Measurements from ENCODE around the gene NAA60.
A peak's percentile ranks its signal among the peaks of the same experiment; 100 is the strongest.
"Not testable (repeated sequence)": the region's sequence is repeated elsewhere in the genome, so short reads cannot be mapped to it uniquely, and the experiment has no call there.

The NAA60 gene

GRCh38 chr16:3482659-3483241 lies 39.3 kb downstream of the NAA60 start:
- DNase-seq (ENCODE audit: low read depth in 3 of 3): no peak

- no peak for DNase-seq (ENCODE audit: low read depth in 3 of 3)
Measured at GRCh38 chr16:3484318-3485096, 41.0 kb downstream of the NAA60 start.

GRCh38 chr16:3485097-3485745 lies 41.7 kb downstream of the NAA60 start:
- no peak for DNase-seq (ENCODE audit: low read depth in 3 of 3)

- no peak for DNase-seq (ENCODE audit: low read depth in 3 of 3)
Measured at GRCh38 chr16:3485821-3486505, 42.5 kb downstream of the NAA60 start.

GRCh38 chr16:3486506-3487215 lies 43.2 kb downstream of the NAA60 start:
- DNase-seq (ENCODE audit: low read depth in 3 of 3): no peak

GRCh38 chr16:3487521-3488410 lies 44.3 kb downstream of the NAA60 start:
- no peak for DNase-seq (ENCODE audit: low read depth in 3 of 3)

- no peak for DNase-seq (ENCODE audit: low read depth in 3 of 3)
Measured at GRCh38 chr16:3488801-3489200, 45.3 kb downstream of the NAA60 start.

- DNase-seq (ENCODE audit: low read depth in 3 of 3): no peak
Measured at GRCh38 chr16:3490911-3491629, 47.6 kb downstream of the NAA60 start.

GRCh38 chr16:3492356-3492755 lies 48.9 kb downstream of the NAA60 start:
- DNase-seq (ENCODE audit: low read depth in 3 of 3): no peak

- no peak for DNase-seq (ENCODE audit: low read depth in 3 of 3)
Measured at GRCh38 chr16:3494386-3494973, 51.0 kb downstream of the NAA60 start.

- DNase-seq (ENCODE audit: low read depth in 3 of 3): no peak
Measured at GRCh38 chr16:3495176-3495575, 51.7 kb downstream of the NAA60 start, which contains the start of gene C16orf90. Gene C16orf90 (minus strand): TSS chr16:3495489. CDS start chr16:3495421, 68 bp downstream.

GRCh38 chr16:3496386-3496785 lies 52.9 kb downstream of the NAA60 start:
- DNase-seq (ENCODE audit: low read depth in 3 of 3): no peak

- DNase-seq (ENCODE audit: low read depth in 3 of 3): no peak
Measured at GRCh38 chr16:3497771-3498170, 54.3 kb downstream of the NAA60 start.

- DNase-seq (ENCODE audit: low read depth in 3 of 3): no peak
Measured at GRCh38 chr16:3498988-3499387, 55.5 kb downstream of the NAA60 start.

- DNase-seq (ENCODE audit: low read depth in 3 of 3): not testable (repeated sequence)
Measured at GRCh38 chr16:3501412-3501761, 57.9 kb downstream of the NAA60 start.

GRCh38 chr16:3501783-3502400 lies 58.4 kb downstream of the NAA60 start:
- no peak for DNase-seq (ENCODE audit: low read depth in 3 of 3)

GRCh38 chr16:3503523-3503922 lies 60.0 kb downstream of the NAA60 start:
- peak in 1 of 3 experiments; percentile 39 for DNase-seq (ENCODE audit: low read depth in 3 of 3)

- no peak for DNase-seq (ENCODE audit: low read depth in 3 of 3)
Measured at GRCh38 chr16:3508736-3509135, 65.3 kb downstream of the NAA60 start.

GRCh38 chr16:3509470-3509928 lies 66.0 kb downstream of the NAA60 start:
- DNase-seq (ENCODE audit: low read depth in 3 of 3): peak in 2 of 3 experiments; percentile 33 to 63

All from stimulated activated CD4-positive, alpha-beta T cell treated with anti-CD3 and anti-CD28 coated beads, TNF-alpha, amount 100 ng/mL, for 24 hours (primary cell).